ENCODE measurements around the gene CAST.
A peak's percentile ranks its signal among the peaks of the same experiment; 100 is the strongest.

Gene CAST

DNA sequence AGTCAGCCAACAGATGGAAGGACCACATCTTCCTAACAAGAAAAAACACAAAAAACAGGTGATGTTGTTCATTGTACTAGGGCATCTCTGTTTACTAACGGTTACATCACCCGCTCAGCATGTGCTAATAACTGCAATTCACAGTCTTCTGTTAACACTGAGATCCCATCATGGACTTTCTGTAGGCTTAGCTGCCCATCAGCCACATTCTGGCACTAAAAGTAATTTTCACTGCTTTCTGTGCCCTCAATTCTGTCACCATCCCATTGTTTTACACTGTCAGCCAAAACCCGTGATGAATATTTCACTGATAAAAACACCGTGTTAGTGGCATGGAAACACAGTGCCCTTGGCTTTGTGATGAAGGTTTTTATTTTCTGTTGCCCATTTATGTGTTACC is 64.6 kb downstream of the CAST start (continued):
- TF ChIP-seq, protein P1, sequence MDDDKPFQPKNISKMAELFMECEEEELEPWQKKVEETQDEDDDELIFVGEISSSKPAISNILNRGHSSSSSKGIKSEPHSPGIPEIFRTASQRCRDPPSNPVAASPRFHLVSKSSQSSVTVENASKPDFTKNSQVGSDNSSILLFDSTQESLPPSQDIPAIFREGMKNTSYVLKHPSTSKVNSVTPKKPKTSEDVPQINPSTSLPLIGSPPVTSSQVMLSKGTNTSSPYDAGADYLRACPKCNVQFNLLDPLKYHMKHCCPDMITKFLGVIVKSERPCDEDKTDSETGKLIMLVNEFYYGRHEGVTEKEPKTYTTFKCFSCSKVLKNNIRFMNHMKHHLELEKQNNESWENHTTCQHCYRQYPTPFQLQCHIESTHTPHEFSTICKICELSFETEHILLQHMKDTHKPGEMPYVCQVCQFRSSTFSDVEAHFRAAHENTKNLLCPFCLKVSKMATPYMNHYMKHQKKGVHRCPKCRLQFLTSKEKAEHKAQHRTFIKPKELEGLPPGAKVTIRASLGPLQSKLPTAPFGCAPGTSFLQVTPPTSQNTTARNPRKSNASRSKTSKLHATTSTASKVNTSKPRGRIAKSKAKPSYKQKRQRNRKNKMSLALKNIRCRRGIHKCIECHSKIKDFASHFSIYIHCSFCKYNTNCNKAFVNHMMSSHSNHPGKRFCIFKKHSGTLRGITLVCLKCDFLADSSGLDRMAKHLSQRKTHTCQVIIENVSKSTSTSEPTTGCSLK (tag by site-specific recombination; IDR thresholded peaks at IDR 0.05), result no peak
- TF ChIP-seq HOXA7 (CRISPR knock-in tag; IDR thresholded peaks at IDR 0.05; ENCODE audit: borderline replicate concordance), result no peak
- no peak for TF ChIP-seq INSM2 (tag by site-specific recombination; IDR thresholded peaks at IDR 0.05)
- TF ChIP-seq TCF7L2 (IDR thresholded peaks at IDR 0.05; ENCODE audit: borderline replicate concordance, low read depth, low read length), result no peak
- TF ChIP-seq ZBTB1 (tag by site-specific recombination; IDR thresholded peaks at IDR 0.05), result no peak
- TF ChIP-seq ZNF350 (tag by site-specific recombination; IDR thresholded peaks at IDR 0.05), result no peak
- TF ChIP-seq ZNF211 (tag by site-specific recombination; IDR thresholded peaks at IDR 0.05; ENCODE audit: low read depth), result no peak
- TF ChIP-seq, protein P2, sequence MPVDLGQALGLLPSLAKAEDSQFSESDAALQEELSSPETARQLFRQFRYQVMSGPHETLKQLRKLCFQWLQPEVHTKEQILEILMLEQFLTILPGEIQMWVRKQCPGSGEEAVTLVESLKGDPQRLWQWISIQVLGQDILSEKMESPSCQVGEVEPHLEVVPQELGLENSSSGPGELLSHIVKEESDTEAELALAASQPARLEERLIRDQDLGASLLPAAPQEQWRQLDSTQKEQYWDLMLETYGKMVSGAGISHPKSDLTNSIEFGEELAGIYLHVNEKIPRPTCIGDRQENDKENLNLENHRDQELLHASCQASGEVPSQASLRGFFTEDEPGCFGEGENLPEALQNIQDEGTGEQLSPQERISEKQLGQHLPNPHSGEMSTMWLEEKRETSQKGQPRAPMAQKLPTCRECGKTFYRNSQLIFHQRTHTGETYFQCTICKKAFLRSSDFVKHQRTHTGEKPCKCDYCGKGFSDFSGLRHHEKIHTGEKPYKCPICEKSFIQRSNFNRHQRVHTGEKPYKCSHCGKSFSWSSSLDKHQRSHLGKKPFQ (tag by site-specific recombination; IDR thresholded peaks at IDR 0.05), result no peak
- no peak for TF ChIP-seq ZNF791 (tag by site-specific recombination; IDR thresholded peaks at IDR 0.05)
- no peak for TF ChIP-seq ZNF776 (tag by site-specific recombination; IDR thresholded peaks at IDR 0.05; ENCODE audit: borderline replicate concordance)
- TF ChIP-seq ATF2 (tag by site-specific recombination; IDR thresholded peaks at IDR 0.05; ENCODE audit: low read depth), result no peak
- TF ChIP-seq PRDM6 (tag by site-specific recombination; IDR thresholded peaks at IDR 0.05), result peak; percentile 13; the same call in 1 of the 2 replicates

- Histone ChIP-seq H3K4me1 (ENCODE audit: control insufficient read depth, insufficient read depth, low read length) (no peaks in the 10 kb centered on the region), H3K9me3 (ENCODE audit: control insufficient read depth, insufficient read depth, low read depth, low read length) (no peaks in the 10 kb centered on the region), H3K36me3 (ENCODE audit: control insufficient read depth in 2 of 2, insufficient read depth in 1 of 2, low read length in 2 of 2) (peaks cover 2 to 25% of the 10 kb centered on the region in 2 experiments; a peak in 2 of 3 replicates), H3K27ac (ENCODE audit: extremely low read depth, low read depth, low read length) (no peak overlapping the region), H3K4me3 (ENCODE audit: low read depth, low read length) (no peak overlapping the region)
- CTCF ChIA-PET, result interaction anchor here (0.6 to 3.1 kb wide), 8 partner anchors 8 to 118 kb away, joined by 3 to 11 read pairs (median 3); no protein-coding TSS in a partner anchor
- POLR2A ChIA-PET, result interaction anchor here (0.7 kb wide), 1 partner anchor 23 kb away, joined by 4 read pairs; no protein-coding TSS in a partner anchor
- TF ChIP-seq BCL11B (tag by site-specific recombination; IDR thresholded peaks at IDR 0.05; ENCODE audit: low read depth) (no peak), ZNF830 (tag by site-specific recombination; IDR thresholded peaks at IDR 0.05; ENCODE audit: low read depth) (no peak), ZNF112 (tag by site-specific recombination; IDR thresholded peaks at IDR 0.05) (no peak), SP2 (tag by site-specific recombination; IDR thresholded peaks at IDR 0.05) (no peak), INSM2 (tag by site-specific recombination; IDR thresholded peaks at IDR 0.05) (no peak), ZFP69B (tag by site-specific recombination; IDR thresholded peaks at IDR 0.05) (no peak), ZNF561 (tag by site-specific recombination; IDR thresholded peaks at IDR 0.05; ENCODE audit: borderline replicate concordance) (no peak), ZNF221 (tag by site-specific recombination; IDR thresholded peaks at IDR 0.05; ENCODE audit: borderline replicate concordance) (no peak), AEBP2 (tag by site-specific recombination; IDR thresholded peaks at IDR 0.05; ENCODE audit: borderline replicate concordance) (no peak), ZNF658 (tag by site-specific recombination; IDR thresholded peaks at IDR 0.05) (no peak), ZNF747 (tag by site-specific recombination; IDR thresholded peaks at IDR 0.05) (no peak)
These were observed 67.0 kb downstream of the CAST start for GRCh38 chr5:96729156-96729555.

All from HEK293 (cell line).